Ishikawa (cell line): ENCODE measurements around the gene TMEM131.

Experiments
- CEBPB ChIP-seq: IDR thresholded peaks from 2 replicates; pipeline ENCODE4 v1.6.1; 2012
- CREB1 ChIP-seq: IDR thresholded peaks from 2 replicates; pipeline ENCODE4 v1.6.1; 2012; ENCODE audit warnings: low read depth
- EGR1 ChIP-seq: IDR thresholded peaks from 2 replicates; pipeline ENCODE4 v1.6.1; 2012
- EP300 ChIP-seq: IDR thresholded peaks from 2 replicates; pipeline ENCODE4 v1.6.1; 2012; ENCODE audit warnings: borderline replicate concordance
- FOXM1 ChIP-seq: IDR thresholded peaks from 2 replicates; pipeline ENCODE4 v1.6.1; 2012; ENCODE audit warnings: low read depth, borderline replicate concordance
- NFIC ChIP-seq: IDR thresholded peaks from 2 replicates; pipeline ENCODE4 v1.6.1; 2012
- RAD21 ChIP-seq: IDR thresholded peaks from 2 replicates; pipeline ENCODE4 v1.6.1; 2012; ENCODE audit warnings: low read depth
- TAF1 ChIP-seq: IDR thresholded peaks from 2 replicates; pipeline ENCODE4 v1.6.1; 2012; ENCODE audit warnings: low read depth, mild to moderate bottlenecking
- TCF12 ChIP-seq: IDR thresholded peaks from 2 replicates; pipeline ENCODE4 v1.6.1; 2012; ENCODE audit warnings: low read depth
- TEAD4 ChIP-seq: IDR thresholded peaks from 2 replicates; pipeline ENCODE4 v1.6.1; 2012
- YY1 ChIP-seq: IDR thresholded peaks from 2 replicates; pipeline ENCODE4 v1.6.1; 2012; ENCODE audit warnings: low read depth
- ZBTB7A ChIP-seq: IDR thresholded peaks from 2 replicates; pipeline ENCODE4 v1.6.1; 2012; ENCODE audit warnings: low read depth
- TF ChIP-seq, protein P1 (sequence below): IDR thresholded peaks from 2 replicates; pipeline ENCODE4 v1.6.1; 2012
- TF ChIP-seq, protein P2 (sequence below): IDR thresholded peaks from 2 replicates; pipeline ENCODE4 v1.6.1; 2012
- TF ChIP-seq, protein P3 (sequence below): IDR thresholded peaks from 2 replicates; pipeline ENCODE4 v1.6.1; 2012; ENCODE audit warnings: low read depth, mild to moderate bottlenecking

The TMEM131 gene

DNA sequence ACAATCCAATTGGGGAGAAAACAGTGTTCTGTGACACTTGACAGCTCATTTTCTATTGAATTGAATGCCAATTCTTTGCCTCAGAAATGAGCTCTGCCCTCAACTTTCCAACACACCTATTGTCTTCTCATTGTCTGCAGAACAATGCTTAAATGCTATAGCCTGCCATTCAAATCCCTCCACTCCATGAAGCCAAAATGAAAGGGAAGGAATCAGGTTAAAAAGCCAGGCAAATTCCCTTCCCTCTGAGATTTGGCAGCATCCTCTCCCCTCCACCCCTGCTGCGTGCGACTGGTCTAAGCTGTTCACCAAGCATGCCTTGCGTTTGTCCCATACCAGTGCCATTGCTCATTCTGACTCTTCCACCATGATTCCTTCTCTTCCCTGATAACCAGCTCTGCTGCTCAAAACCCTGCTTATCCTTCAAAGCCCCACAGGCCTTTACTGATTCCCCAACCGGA lies 32.4 kb upstream of the TMEM131 start:
- TF ChIP-seq ZBTB7A (no peak), FOXM1 (no peak), YY1 (no peak), TAF1 (no peak), NFIC (no peak), EGR1 (no peak)
- TF ChIP-seq, protein P1, sequence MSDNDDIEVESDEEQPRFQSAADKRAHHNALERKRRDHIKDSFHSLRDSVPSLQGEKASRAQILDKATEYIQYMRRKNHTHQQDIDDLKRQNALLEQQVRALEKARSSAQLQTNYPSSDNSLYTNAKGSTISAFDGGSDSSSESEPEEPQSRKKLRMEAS, result no peak
- TF ChIP-seq, protein P2, sequence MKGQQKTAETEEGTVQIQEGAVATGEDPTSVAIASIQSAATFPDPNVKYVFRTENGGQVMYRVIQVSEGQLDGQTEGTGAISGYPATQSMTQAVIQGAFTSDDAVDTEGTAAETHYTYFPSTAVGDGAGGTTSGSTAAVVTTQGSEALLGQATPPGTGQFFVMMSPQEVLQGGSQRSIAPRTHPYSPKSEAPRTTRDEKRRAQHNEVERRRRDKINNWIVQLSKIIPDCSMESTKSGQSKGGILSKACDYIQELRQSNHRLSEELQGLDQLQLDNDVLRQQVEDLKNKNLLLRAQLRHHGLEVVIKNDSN, result no peak

DNA sequence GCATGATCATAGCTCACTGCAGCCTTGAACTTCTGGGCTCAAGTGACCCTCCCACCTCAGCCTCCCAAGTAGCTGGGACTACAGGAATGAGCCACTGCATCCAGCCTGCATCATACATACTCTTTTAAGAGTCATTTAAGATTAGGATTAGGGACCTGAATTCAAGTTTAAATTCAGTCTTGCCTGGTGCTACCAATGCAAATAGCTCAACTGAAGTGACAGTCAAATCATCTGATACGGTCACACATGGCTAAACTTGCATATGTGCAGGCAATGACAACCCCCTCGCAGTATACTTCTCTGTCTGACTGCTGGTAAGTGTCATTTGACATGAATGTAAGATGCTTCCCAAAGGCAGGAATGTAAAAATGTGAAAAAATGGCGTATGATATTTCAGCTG lies 31.8 kb upstream of the TMEM131 start:
- TF ChIP-seq, protein P3, sequence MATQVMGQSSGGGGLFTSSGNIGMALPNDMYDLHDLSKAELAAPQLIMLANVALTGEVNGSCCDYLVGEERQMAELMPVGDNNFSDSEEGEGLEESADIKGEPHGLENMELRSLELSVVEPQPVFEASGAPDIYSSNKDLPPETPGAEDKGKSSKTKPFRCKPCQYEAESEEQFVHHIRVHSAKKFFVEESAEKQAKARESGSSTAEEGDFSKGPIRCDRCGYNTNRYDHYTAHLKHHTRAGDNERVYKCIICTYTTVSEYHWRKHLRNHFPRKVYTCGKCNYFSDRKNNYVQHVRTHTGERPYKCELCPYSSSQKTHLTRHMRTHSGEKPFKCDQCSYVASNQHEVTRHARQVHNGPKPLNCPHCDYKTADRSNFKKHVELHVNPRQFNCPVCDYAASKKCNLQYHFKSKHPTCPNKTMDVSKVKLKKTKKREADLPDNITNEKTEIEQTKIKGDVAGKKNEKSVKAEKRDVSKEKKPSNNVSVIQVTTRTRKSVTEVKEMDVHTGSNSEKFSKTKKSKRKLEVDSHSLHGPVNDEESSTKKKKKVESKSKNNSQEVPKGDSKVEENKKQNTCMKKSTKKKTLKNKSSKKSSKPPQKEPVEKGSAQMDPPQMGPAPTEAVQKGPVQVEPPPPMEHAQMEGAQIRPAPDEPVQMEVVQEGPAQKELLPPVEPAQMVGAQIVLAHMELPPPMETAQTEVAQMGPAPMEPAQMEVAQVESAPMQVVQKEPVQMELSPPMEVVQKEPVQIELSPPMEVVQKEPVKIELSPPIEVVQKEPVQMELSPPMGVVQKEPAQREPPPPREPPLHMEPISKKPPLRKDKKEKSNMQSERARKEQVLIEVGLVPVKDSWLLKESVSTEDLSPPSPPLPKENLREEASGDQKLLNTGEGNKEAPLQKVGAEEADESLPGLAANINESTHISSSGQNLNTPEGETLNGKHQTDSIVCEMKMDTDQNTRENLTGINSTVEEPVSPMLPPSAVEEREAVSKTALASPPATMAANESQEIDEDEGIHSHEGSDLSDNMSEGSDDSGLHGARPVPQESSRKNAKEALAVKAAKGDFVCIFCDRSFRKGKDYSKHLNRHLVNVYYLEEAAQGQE, result no peak
- TF ChIP-seq EGR1, result no peak
- TF ChIP-seq ZBTB7A, result no peak
- TF ChIP-seq RAD21, result no peak
- no peak for TF ChIP-seq NFIC
- TF ChIP-seq EP300, result no peak
- no peak for TF ChIP-seq TCF12
- TF ChIP-seq, protein P1, result no peak
- no peak for TF ChIP-seq CEBPB
- TF ChIP-seq TAF1, result no peak
- TF ChIP-seq CREB1, result no peak
- no peak for TF ChIP-seq YY1
- no peak for TF ChIP-seq TEAD4
- TF ChIP-seq, protein P2, result no peak
- TF ChIP-seq FOXM1, result no peak

DNA sequence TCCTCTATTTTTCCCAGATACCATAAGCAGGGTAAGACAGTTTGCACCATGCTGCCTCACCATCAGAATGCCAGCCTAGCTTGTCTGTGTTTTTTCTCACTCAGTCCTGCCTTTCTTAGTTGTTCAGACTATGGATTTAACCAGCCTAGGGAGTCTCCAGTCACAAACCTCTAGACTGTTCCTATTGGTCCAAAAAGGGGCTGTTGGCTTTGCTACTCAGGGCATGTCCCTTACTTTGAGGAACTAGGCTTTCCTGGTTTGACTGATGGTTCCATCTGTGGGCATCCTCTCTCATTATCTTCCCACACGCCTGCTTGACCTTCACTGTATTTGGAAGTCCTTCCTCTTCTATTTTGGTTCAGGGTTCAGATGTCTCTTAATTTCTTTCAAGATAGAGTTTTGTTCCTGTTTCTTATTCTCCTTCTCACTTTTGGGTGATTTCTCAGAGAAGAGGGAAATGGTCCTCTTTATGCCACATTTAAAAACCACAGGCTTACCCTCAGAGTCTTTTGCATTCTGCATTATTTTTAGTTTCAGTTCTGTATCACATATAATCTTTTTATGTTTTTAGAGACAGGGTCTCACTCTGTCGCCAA lies 31.3 kb upstream of the TMEM131 start:
- TF ChIP-seq FOXM1 (no peak), YY1 (no peak), NFIC (no peak), CREB1 (no peak), RAD21 (no peak), EGR1 (no peak), CEBPB (no peak), TEAD4 (no peak), TAF1 (no peak), TCF12 (no peak), EP300 (no peak), ZBTB7A (no peak)
- TF ChIP-seq, protein P1, result no peak
- TF ChIP-seq, protein P2, result no peak
- TF ChIP-seq, protein P3, result no peak

DNA sequence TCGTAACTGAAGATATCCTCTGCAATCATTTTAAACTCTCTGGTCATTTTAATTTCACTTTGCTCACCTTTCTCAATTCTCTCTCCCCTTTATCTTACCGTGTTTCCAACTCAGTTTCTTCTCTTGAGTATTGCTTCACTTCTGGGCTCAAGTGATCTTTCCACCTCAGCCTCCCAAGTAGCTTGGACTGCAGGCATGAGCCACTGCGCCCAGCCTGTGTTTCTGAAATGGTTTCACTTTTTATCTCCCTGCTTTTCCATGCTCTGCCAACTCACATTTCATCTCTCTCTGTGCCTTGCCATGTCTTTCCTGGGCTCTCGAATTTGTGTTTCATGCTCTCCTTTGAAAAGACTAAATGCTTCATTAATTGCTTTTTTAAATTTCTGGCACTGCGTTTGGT lies 30.5 kb upstream of the TMEM131 start:
- no peak for TF ChIP-seq YY1
- TF ChIP-seq, protein P1, result no peak
- TF ChIP-seq RAD21, result no peak
- TF ChIP-seq CEBPB, result no peak
- TF ChIP-seq TAF1, result no peak
- TF ChIP-seq, protein P2, result no peak
- TF ChIP-seq CREB1, result no peak
- no peak for TF ChIP-seq TCF12
- TF ChIP-seq, protein P3, result no peak
- no peak for TF ChIP-seq FOXM1
- no peak for TF ChIP-seq NFIC
- TF ChIP-seq TEAD4, result no peak
- no peak for TF ChIP-seq ZBTB7A
- no peak for TF ChIP-seq EP300
- no peak for TF ChIP-seq EGR1
